ENCODE data around the gene GREB1L. TPM values are rescaled to one million over a fixed set of nuclear protein-coding genes. Genes with fewer than 3 reads are reported as not detected.

The GREB1L gene
- total RNA-seq, 1 donor from 2014 or later = 0.98 TPM

DNA sequence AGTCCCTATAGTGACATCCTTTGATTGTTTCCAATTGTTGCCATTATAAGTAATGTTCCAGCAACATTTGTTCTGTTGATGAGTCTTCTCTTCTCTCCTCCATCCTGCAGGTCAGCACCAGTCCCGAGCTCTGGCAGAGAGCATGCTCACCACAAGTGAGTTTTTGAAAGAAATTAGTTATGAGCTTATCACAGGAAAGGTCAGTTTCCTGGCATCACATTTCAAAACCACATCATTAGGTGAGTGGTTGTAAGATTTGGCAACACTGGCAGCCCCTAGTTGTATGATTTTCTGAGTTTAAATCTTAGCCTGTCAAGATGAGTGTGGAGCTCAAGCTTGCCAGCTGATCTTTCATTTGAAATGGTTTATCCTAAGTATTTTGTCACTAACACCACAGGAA, 208.9 kb downstream of the GREB1L start:
- intact Hi-C loops (cut with DNase I) = no loop called here
- Histone ChIP-seq H3K27ac (no peak overlapping the region), H3K9me3 (no peaks in the 10 kb centered on the region)

GRCh38 chr18:21451851-21452250, 209.8 kb downstream of the GREB1L start:
- Histone ChIP-seq H3K27ac (no peak overlapping the region), H3K36me3 (no peaks in the 10 kb centered on the region), H3K9me3 (no peaks in the 10 kb centered on the region), H3K27me3 (no peaks in the 10 kb centered on the region), H3K4me1 (peaks cover 18% of the 10 kb centered on the region), H3K4me3 (no peak overlapping the region)
- no peak for TF ChIP-seq POLR2A (IDR thresholded peaks at IDR 0.05)
- no peak for TF ChIP-seq CTCF (IDR thresholded peaks at IDR 0.05)
- no peak for TF ChIP-seq POLR2AphosphoS5 (IDR thresholded peaks at IDR 0.05; ENCODE audit: insufficient read depth in 1 of 2, low read depth in 1 of 2)
- intact Hi-C loops (cut with DNase I) = no loop called here
- no peak for DNase-seq (ENCODE audit: extremely low spot score in 2 of 2)

More for the DNA sequence above, 208.9 kb downstream of the GREB1L start:
- peaks cover 18% of the 10 kb centered on the region for H3K4me1 ChIP-seq
- H3K36me3 ChIP-seq = no peaks in the 10 kb centered on the region
- H3K4me3 ChIP-seq = no peak overlapping the region
- H3K27me3 ChIP-seq = no peaks in the 10 kb centered on the region
- TF ChIP-seq POLR2A (IDR thresholded peaks at IDR 0.05) (no peak), CTCF (IDR thresholded peaks at IDR 0.05) (no peak), POLR2AphosphoS5 (IDR thresholded peaks at IDR 0.05; ENCODE audit: insufficient read depth in 1 of 2, low read depth in 1 of 2) (no peak)
- DNase-seq (ENCODE audit: extremely low spot score in 2 of 2) = no peak

GRCh38 chr18:21452276-21452780, 210.3 kb downstream of the GREB1L start:
- DNase-seq (ENCODE audit: extremely low spot score in 2 of 2) = no peak
- no peak overlapping the region for H3K27ac ChIP-seq

DNA sequence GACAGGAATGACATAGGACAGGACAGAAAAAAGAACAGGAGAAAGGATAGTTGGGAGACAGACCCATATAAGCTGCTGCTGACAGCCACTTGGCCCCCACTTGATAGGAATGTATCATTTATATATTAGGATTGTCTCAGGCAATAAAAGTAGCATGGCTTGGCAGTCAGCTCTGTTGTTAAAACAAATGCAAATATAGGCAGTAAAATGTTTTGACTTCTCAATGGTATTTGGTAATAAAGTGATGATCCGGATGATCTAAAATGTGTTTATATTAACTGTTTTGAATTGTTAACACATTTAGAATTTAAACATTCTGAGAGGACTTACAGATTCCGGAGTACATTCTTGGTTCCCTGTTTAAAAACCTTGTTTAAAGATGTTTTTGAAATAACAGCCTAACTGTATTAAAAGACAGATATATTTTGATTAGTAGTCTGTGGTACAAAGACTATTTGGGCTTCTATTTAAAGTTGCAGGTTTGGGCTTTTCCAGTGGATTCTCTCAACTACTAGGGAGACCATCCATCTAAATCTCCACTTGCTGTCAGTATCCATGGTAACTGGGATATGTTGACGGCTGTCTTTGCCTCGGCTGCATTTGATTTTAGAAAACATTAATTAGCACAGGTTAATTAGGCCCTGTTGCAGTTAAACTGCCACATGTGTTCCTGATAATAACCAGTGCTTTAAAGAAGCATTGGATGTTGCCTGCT, 210.9 kb downstream of the GREB1L start:
- DNase-seq (ENCODE audit: extremely low spot score in 2 of 2) = no peak
- TF ChIP-seq POLR2A (IDR thresholded peaks at IDR 0.05) (no peak), CTCF (IDR thresholded peaks at IDR 0.05) (no peak), POLR2AphosphoS5 (IDR thresholded peaks at IDR 0.05; ENCODE audit: insufficient read depth in 1 of 2, low read depth in 1 of 2) (no peak)
- Histone ChIP-seq H3K4me1 (peaks cover 18% of the 10 kb centered on the region), H3K27ac (no peak overlapping the region), H3K27me3 (no peaks in the 10 kb centered on the region), H3K9me3 (no peaks in the 10 kb centered on the region), H3K4me3 (no peak overlapping the region), H3K36me3 (no peaks in the 10 kb centered on the region)
- intact Hi-C loops (cut with DNase I) = no loop called here

More at GRCh38 chr18:21452276-21452780, 210.3 kb downstream of the GREB1L start:
- Histone ChIP-seq H3K4me1 (peaks cover 18% of the 10 kb centered on the region), H3K9me3 (no peaks in the 10 kb centered on the region), H3K36me3 (no peaks in the 10 kb centered on the region), H3K4me3 (no peak overlapping the region), H3K27me3 (no peaks in the 10 kb centered on the region)
- intact Hi-C loops (cut with DNase I) = no loop called here
- TF ChIP-seq POLR2AphosphoS5 (IDR thresholded peaks at IDR 0.05; ENCODE audit: insufficient read depth in 1 of 2, low read depth in 1 of 2) (no peak), POLR2A (IDR thresholded peaks at IDR 0.05) (no peak), CTCF (IDR thresholded peaks at IDR 0.05) (no peak)

DNA sequence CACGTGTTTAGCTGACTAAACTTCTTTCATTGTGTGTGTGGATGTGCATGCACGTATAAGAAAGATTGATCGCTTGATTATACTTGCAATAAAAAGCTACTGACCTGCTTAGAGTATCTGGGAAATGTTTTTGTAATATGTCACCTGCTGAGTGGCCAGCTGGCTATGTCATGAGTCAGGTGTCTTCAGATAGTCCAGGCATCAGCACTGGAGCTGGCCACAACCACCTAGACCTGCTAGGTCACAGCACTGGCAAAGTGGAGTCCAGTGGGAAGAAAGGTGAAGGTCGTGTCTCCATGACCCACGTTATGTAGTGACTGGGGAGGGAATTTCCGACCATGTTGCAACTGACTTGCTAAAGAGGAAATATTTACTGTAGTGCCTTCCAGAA, 211.5 kb downstream of the GREB1L start:
- H3K9me3 ChIP-seq = no peaks in the 10 kb centered on the region
- H3K36me3 ChIP-seq = no peaks in the 10 kb centered on the region
- no peak overlapping the region for H3K27ac ChIP-seq
- intact Hi-C loops (cut with DNase I) = no loop called here
- DNase-seq (ENCODE audit: extremely low spot score in 2 of 2) = no peak
- peaks cover 18% of the 10 kb centered on the region for H3K4me1 ChIP-seq
- no peak overlapping the region for H3K4me3 ChIP-seq
- no peaks in the 10 kb centered on the region for H3K27me3 ChIP-seq
- TF ChIP-seq POLR2AphosphoS5 (IDR thresholded peaks at IDR 0.05; ENCODE audit: insufficient read depth in 1 of 2, low read depth in 1 of 2) = no peak
- no peak for TF ChIP-seq POLR2A (IDR thresholded peaks at IDR 0.05)

All from vagina (tissue), 2 donors.